PC-9 (cell line): ENCODE measurements around the gene HSPBP1. TPM values are rescaled to one million over a fixed set of nuclear protein-coding genes. Genes with fewer than 3 reads are reported as not detected.

Source experiments
- BruUV-seq: library from RNA; stranded (reverse); fragments of 400-500 nt; replicated peaks from 2 replicates; lab custom pipeline; 2021; lab: Mats Ljungman, UMichigan
- CTCF ChIA-PET: fragments of 300-600 bp; sonication (Branson Sonifier 250); formaldehyde crosslinking; loops from one replicate; lab custom pipeline; 2022; ENCODE audit warnings: antibody characterized with exemption; lab: Charles Lee
- POLR2A ChIA-PET: fragments of 300-600 bp; sonication (Branson Sonifier 250); formaldehyde crosslinking; loops from one replicate; lab custom pipeline; 2022; ENCODE audit warnings: antibody characterized with exemption; ENCODE audit not compliant: unreplicated experiment; lab: Charles Lee
- DNase-seq, 2 experiments: peaks; one replicate each; pipeline versions ENCODE4 v3.0.0 to v3.0.0-alpha.2; 2015 to 2022; ENCODE audit warnings: mixed read lengths in 1 of 2
- H2AFZ ChIP-seq: fragments of 200-600 bp; sonication (generic); 2 replicates; pipeline ENCODE4 v1.8.1; 2017; ENCODE audit warnings: antibody characterized with exemption
- H3F3A ChIP-seq: fragments of 200-600 bp; sonication (generic); 2 replicates; pipeline ENCODE4 v1.8.1; 2017; ENCODE audit warnings: antibody characterized with exemption, mild to moderate bottlenecking, low read depth; ENCODE audit not compliant: insufficient read depth
- H3K27ac ChIP-seq: fragments of 200-600 bp; sonication (generic); 2 replicates; pipeline ENCODE4 v1.6.1; 2016; ENCODE audit warnings: mixed run types
- H3K27me3 ChIP-seq: fragments of 200-600 bp; sonication (generic); 2 replicates; pipeline ENCODE4 v1.6.1; 2016; ENCODE audit warnings: low read depth, mixed run types; ENCODE audit not compliant: insufficient read depth
- H3K36me3 ChIP-seq: fragments of 200-600 bp; sonication (generic); 2 replicates; pipeline ENCODE4 v1.6.1; 2016; ENCODE audit warnings: low read depth, mixed run types
- H3K4me1 ChIP-seq: fragments of 200-600 bp; sonication (generic); replicated peaks from 2 replicates; pipeline ENCODE4 v1.6.1; 2016; ENCODE audit warnings: mixed run types; ENCODE audit not compliant: insufficient read depth
- H3K4me2 ChIP-seq: fragments of 200-600 bp; sonication (generic); 2 replicates; pipeline ENCODE4 v1.6.1; 2017; ENCODE audit warnings: mixed run types
- H3K4me3 ChIP-seq: fragments of 200-600 bp; sonication (generic); 2 replicates; pipeline ENCODE4 v1.6.1; 2016; ENCODE audit warnings: mixed run types
- H3K79me2 ChIP-seq: fragments of 200-600 bp; sonication (generic); 2 replicates; pipeline ENCODE4 v1.6.1; 2017; ENCODE audit warnings: low read depth, mixed run types
- H3K9me2 ChIP-seq: fragments of 200-600 bp; sonication (generic); 2 replicates; pipeline ENCODE4 v1.8.1; 2017; ENCODE audit warnings: mild to moderate bottlenecking; ENCODE audit not compliant: insufficient read depth
- H3K9me3 ChIP-seq: fragments of 200-600 bp; sonication (generic); 2 replicates; pipeline ENCODE4 v1.8.1; 2016; ENCODE audit warnings: low read depth; ENCODE audit not compliant: insufficient read depth
- H4K20me1 ChIP-seq: fragments of 200-600 bp; sonication (generic); 2 replicates; pipeline ENCODE4 v1.8.1; 2017; ENCODE audit not compliant: insufficient read depth
- CTCF ChIP-seq: fragments of 200-600 bp; sonication (generic); conservative IDR thresholded peaks from 2 replicates; pipeline ENCODE4 v1.6.1; 2017; ENCODE audit warnings: mixed run types, antibody characterized with exemption, mild to moderate bottlenecking, moderate library complexity
- EZH2 ChIP-seq: fragments of 200-600 bp; sonication (generic); IDR thresholded peaks from 2 replicates; pipeline ENCODE4 v1.8.0; 2017; ENCODE audit warnings: antibody characterized with exemption, low read depth
- intact Hi-C: fragments of 100-400 bp; cut with micrococcal nuclease; formaldehyde crosslinking; loops from one replicate; pipeline ENCODE4 v1.10.0; 2022; ENCODE audit not compliant: unreplicated experiment
- total RNA-seq: library from RNA; stranded (reverse); gene quantifications from 2 replicates; pipeline ENCODE4 v1.2.3, GENCODE V29; 2021

HSPBP1 gene
- total RNA-seq, 1 experiment from 2014 or later = 66.2 TPM

DNA sequence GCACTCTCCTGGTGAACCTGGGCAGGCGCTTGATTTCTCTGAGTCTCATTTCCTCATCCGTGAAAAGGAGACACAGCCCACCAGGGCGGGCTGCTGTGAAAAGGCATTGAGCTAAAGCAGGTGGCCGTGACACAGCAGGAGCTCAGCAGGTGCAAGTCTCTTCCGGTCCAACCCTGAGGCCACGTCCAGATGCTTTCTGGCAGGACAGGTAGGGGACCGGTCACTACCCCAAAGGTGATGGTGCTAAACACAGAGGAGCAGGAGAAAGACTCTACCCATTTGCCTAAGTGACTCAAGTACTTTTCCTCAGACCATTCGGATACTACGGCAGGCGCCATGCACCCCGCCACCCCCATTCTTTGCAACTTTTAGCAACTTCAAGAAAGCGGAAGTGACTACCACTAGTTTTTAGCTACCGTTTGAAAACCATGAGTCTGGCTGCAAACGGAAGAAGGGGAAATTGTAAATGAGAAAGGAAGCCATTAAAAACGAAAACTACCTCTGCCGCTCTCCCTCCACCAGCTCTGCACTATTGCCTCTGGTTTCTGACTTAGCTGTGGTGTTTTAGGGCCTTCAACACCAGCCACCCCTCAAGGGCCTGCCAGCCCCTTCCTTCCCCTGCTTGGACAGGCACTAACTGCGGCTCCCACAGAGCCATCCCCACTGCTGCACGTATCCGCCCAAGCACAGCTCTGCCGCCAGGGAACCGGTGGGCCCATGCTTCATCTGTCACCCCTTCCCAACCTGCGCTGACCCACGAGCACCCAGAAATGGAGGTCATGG is 25.9 kb downstream of the HSPBP1 start:
- H4K20me1 ChIP-seq = peaks cover 89% of the 10 kb centered on the region
- no peak for DNase-seq
- no peaks in the 10 kb centered on the region for H3K9me2 ChIP-seq
- ChIA-PET CTCF (interaction anchor here (0.6 kb wide), 1 partner anchor 91 kb away, joined by 8 read pairs; no protein-coding TSS in a partner anchor), POLR2A (no interaction called here)
- H3K4me3 ChIP-seq = no peak overlapping the region
- TF ChIP-seq EZH2 (no peak), CTCF (no peak)
- peaks cover 96% of the 10 kb centered on the region for H3K79me2 ChIP-seq
- no peaks in the 10 kb centered on the region for H3K27me3 ChIP-seq
- H3F3A ChIP-seq = peaks cover 31% of the 10 kb centered on the region
- no peak overlapping the region for H3K4me2 ChIP-seq
- no peaks in the 10 kb centered on the region for H3K9me3 ChIP-seq
- intact Hi-C loops = no loop called here
- no peak overlapping the region for H3K27ac ChIP-seq
- no TSS peak for BruUV-seq
- H3K36me3 ChIP-seq = no peaks in the 10 kb centered on the region
- peaks cover 52% of the 10 kb centered on the region for H3K4me1 ChIP-seq
- no peak overlapping the region for H2AFZ ChIP-seq

GRCh38 chr19:55252760-55253663 is 26.9 kb downstream of the HSPBP1 start:
- intact Hi-C loops = no loop called here
- no peaks in the 10 kb centered on the region for H3K36me3 ChIP-seq

More at GRCh38 chr19:55252760-55253663, 26.9 kb downstream of the HSPBP1 start:
- Histone ChIP-seq H3K4me2 (no peak overlapping the region), H3K27me3 (no peaks in the 10 kb centered on the region), H3F3A (peaks cover 36% of the 10 kb centered on the region), H2AFZ (no peak overlapping the region), H4K20me1 (peaks cover 99% of the 10 kb centered on the region), H3K4me3 (no peak overlapping the region), H3K79me2 (peaks cover 100% of the 10 kb centered on the region), H3K4me1 (peaks cover 62% of the 10 kb centered on the region), H3K9me3 (no peaks in the 10 kb centered on the region), H3K27ac (no peak overlapping the region), H3K9me2 (no peaks in the 10 kb centered on the region)
- TF ChIP-seq CTCF (no peak), EZH2 (no peak)
- BruUV-seq = no TSS peak
- ChIA-PET CTCF (no interaction called here), POLR2A (no interaction called here)
- DNase-seq = no peak
